Adipocyte (in vitro differentiated cells): ENCODE data around the gene PSMA6.
"Not testable (repeated sequence)": the region's sequence is repeated elsewhere in the genome, so short reads cannot be mapped to it uniquely, and the experiment has no call there.

Experiments
- DNase-seq: peaks from one replicate; pipeline ENCODE4 v3.0.0-alpha.2; 2015; ENCODE audit warnings: low read depth
- H3K27me3 ChIP-seq: replicated peaks from 2 replicates; pipeline ENCODE4 v1.7.0; 2013; ENCODE audit warnings: mild to moderate bottlenecking, low read length, moderate library complexity; ENCODE audit not compliant: control insufficient read depth, insufficient read depth
- H3K36me3 ChIP-seq: 2 replicates; pipeline ENCODE4 v1.7.0; 2013; ENCODE audit warnings: low read length, mild to moderate bottlenecking, moderate library complexity; ENCODE audit not compliant: control insufficient read depth, insufficient read depth, severe bottlenecking
- H3K4me1 ChIP-seq: 2 replicates; pipeline ENCODE4 v1.7.0; 2013; ENCODE audit warnings: mild to moderate bottlenecking, low read length, moderate library complexity; ENCODE audit not compliant: control insufficient read depth, insufficient read depth
- H3K4me3 ChIP-seq: 2 replicates; pipeline ENCODE4 v1.7.0; 2013; ENCODE audit warnings: mild to moderate bottlenecking, low read length, moderate library complexity
- H3K9ac ChIP-seq: 2 replicates; pipeline ENCODE4 v1.7.0; 2013; ENCODE audit warnings: mild to moderate bottlenecking, low read length, moderate library complexity
- H3K9me3 ChIP-seq: 2 replicates; pipeline ENCODE4 v1.7.0; 2013; ENCODE audit warnings: mild to moderate bottlenecking, low read length, moderate library complexity; ENCODE audit not compliant: control insufficient read depth

Gene PSMA6

DNA sequence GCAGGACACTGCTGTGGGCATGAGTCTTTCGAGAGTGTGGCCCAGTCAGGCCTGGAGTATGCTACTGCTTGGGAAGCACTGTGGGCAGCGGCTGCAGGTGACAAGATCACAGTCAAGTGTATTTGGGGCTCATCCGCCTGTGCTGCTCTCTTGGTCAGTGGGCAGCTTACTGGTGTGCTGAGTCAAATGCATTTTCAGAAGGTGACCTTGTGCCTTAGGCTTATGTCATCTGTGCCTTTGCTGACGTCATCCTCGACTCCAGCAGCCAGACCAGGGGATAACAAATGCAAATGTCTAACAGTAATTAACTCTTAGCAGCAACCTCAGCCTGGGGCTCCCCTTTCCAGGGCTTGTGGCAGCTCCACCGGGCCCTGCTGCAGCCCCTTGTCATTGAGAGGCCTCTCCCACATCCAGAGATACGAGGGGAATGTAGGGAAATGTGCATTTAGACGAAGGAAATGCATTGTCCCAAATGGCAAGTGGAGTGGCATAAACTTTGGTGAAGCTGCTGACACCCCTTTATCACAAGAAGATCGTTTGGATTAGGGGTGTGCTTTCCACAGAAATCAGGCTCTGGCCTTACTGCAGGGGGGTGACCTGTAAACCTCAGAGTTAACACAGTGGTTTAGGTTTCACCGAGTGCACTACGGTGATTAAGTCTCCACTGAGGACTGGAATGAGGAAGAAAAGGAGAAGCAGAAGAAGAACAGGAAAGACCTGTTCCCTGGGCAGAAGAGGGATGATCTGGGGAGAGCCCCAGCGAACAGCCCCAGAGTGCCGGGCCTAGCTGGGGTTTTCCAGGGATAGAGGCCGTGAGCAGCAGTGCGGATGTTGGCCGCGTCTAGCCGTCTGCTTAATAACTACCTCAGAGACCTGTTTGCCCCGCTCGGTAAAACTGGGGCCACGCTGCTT lies 39.7 kb downstream of the PSMA6 start:
- Histone ChIP-seq H3K27me3 (no peaks in the 10 kb centered on the region), H3K4me1 (peaks cover 28% of the 10 kb centered on the region), H3K9ac (no peak overlapping the region), H3K4me3 (no peak overlapping the region), H3K9me3 (no peaks in the 10 kb centered on the region), H3K36me3 (no peaks in the 10 kb centered on the region)
- no peak for DNase-seq

DNA sequence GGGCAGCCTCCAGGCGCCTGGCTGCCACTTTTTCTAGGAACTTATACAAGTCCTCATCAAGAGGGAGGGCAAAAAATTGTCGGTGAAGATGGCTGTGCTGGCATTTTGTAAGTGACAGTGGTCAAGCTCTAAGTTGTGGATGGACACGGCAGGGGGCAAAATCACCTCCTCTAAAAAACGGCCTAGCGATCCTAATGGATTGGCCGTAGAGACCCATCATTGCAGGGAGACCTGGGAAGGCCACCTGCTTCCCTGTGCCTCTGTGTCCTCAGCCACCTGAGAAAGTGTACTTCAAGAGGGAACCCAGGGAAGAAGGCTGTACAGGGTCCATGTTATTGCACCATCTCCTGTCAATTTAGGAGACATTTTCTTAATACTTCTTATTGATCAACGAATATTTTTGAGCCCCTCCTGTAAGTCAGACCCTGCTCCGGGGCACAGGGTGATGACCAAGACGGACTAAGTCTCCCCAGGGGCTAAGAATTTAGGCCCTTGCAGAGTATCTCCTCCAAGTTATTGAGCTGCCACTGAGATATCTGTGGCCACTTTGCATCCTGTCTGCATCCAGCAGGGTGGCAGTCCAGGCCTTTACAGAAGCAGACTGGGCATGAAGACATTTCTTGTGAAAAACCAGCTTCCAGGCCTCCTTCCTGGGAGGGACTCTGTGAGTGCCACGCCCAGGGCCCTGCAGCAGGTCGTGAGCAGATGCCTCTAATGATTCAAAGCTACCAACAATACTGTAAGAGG lies 40.5 kb downstream of the PSMA6 start:
- Histone ChIP-seq H3K4me3 (no peak overlapping the region), H3K9ac (peak overlapping the region; percentile 32), H3K36me3 (no peaks in the 10 kb centered on the region), H3K27me3 (no peaks in the 10 kb centered on the region), H3K4me1 (peaks cover 37% of the 10 kb centered on the region), H3K9me3 (no peaks in the 10 kb centered on the region)
- DNase-seq, result peak; percentile 47

DNA sequence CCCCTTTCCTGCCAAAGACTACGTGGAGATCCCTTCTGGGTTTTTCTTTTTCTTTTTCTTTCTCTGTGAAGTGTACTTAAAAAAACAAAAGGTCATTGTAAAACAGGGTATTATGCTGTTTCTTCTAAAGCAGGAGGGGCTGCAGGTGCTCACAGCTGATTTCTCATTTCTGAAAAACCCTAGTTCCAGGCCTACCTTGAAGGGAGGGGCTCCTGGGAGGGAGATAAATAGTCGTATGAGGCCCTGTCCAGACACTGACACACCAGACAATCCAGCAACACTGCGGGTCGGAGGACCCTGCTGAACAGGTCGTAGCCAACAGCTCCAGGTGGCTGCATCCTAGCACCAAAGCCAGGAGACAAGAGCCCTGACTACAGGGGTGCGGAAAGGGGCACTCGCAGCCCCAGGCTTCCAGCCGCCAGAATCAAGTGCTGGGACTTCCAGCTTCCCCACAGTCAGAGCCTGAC lies 41.1 kb downstream of the PSMA6 start:
- Histone ChIP-seq H3K9ac (peak overlapping the region; percentile 32), H3K4me3 (no peak overlapping the region), H3K36me3 (no peaks in the 10 kb centered on the region), H3K9me3 (no peaks in the 10 kb centered on the region), H3K4me1 (peaks cover 42% of the 10 kb centered on the region), H3K27me3 (no peaks in the 10 kb centered on the region)
- DNase-seq, result no peak

DNA sequence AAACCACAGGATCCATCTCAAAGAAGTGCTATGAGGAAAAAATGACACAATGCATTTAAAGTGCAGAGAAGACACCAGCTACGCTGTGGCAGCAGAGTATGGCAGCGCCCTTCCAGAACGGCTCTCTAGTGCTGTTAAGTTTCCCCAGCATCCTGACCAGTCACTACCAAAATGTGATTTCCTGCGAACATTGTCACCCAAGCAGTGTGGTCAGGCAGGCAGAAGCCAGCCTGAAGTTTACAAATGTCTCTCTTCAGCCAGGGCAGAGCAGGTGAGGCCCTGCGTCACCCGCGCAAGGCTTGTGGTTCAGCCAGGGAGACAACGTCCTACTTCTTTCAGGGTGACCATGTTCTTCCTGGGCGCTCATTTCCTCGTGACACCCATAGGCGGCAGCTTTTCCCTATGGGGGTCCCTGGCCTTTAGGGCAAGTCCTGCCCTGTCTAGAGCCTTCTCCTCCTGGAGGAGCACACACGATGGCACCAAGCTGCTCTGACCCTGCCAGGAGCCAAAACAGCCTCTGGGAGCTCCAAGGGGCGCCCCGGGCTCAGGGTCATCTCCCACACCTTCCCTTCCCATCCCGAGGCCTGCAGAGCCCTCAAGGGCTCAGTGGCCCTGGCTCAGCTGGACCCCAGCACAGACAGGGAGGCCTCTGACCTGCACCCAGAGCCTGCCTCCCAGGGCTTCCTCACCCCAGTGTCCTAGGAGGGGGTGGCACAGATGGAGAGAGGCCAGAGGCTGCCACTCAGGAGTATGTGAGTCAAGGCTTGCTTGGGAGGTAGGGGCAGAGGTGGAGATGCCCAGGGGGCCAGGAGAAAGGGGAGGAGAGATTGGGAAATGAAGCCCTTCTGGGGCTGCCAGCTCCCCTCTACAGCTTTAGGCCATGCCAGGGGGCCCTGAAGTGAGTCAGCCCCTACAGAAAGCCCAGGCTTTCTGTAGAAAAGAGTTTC lies 41.9 kb downstream of the PSMA6 start:
- no peaks in the 10 kb centered on the region for H3K36me3 ChIP-seq
- H3K9me3 ChIP-seq, result no peaks in the 10 kb centered on the region
- no peaks in the 10 kb centered on the region for H3K27me3 ChIP-seq
- no peak overlapping the region for H3K9ac ChIP-seq
- DNase-seq, result no peak
- no peak overlapping the region for H3K4me3 ChIP-seq
- H3K4me1 ChIP-seq, result peaks cover 42% of the 10 kb centered on the region

DNA sequence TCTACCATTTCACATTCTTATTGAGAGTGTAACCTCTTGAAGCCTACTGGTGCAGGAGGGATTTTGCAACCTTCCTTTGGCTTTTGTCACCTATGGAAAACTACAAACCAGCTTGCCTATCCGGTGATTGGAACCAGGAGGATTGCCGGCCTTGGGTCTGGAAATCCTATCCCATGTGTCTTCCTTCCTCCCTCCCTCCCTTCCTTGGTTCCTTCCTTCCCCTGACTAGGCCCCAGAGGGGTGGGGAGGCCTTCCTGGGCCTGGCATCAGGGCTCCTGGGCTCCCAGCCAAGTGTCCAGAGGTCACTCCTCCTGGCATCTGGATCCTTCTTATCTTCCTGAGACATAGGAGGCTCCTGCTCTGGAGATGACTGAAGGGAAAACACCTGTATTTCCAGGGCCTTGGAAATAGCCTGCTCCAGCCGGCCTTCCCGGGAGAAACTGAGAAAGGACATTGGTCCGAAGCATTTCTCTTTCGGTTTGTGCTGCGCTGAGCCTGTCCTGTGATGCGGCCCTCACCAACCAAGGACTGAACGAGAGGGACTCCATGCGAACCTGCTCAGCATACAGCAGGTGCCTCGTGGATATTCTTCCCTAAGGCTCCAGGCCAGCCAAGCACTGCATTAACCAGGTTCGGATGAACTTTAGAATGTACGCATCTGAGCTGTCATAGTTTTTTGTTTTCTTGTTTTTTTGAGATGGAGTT lies 43.4 kb downstream of the PSMA6 start:
- no peaks in the 10 kb centered on the region for H3K9me3 ChIP-seq
- peak overlapping the region; percentile 53 for H3K4me3 ChIP-seq
- no peaks in the 10 kb centered on the region for H3K36me3 ChIP-seq
- H3K9ac ChIP-seq, result peak overlapping the region; percentile 78
- H3K27me3 ChIP-seq, result no peaks in the 10 kb centered on the region
- H3K4me1 ChIP-seq, result peaks cover 42% of the 10 kb centered on the region
- DNase-seq, result no peak

DNA sequence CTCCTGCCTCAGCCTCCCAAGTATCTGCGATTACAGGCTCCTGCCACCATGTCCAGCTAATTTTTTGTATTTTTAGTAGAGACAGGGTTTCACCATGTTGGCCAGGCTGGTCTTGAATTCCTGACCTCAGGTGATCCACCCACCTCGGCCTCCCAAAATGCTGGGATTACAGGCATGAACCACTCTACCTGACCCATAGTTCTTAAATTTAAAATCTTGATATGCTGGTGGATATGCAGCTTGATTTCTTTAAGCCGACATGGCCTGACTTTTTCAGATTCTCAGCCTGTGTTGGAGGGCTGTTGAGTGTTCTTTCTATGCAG lies 44.0 kb downstream of the PSMA6 start:
- H3K27me3 ChIP-seq, H3K36me3 ChIP-seq, H3K9me3 ChIP-seq, DNase-seq: not testable (repeated sequence)
- Histone ChIP-seq H3K4me1 (peaks cover 46% of the 10 kb centered on the region), H3K9ac (peak overlapping the region; percentile 78), H3K4me3 (peak overlapping the region; percentile 53)

DNA sequence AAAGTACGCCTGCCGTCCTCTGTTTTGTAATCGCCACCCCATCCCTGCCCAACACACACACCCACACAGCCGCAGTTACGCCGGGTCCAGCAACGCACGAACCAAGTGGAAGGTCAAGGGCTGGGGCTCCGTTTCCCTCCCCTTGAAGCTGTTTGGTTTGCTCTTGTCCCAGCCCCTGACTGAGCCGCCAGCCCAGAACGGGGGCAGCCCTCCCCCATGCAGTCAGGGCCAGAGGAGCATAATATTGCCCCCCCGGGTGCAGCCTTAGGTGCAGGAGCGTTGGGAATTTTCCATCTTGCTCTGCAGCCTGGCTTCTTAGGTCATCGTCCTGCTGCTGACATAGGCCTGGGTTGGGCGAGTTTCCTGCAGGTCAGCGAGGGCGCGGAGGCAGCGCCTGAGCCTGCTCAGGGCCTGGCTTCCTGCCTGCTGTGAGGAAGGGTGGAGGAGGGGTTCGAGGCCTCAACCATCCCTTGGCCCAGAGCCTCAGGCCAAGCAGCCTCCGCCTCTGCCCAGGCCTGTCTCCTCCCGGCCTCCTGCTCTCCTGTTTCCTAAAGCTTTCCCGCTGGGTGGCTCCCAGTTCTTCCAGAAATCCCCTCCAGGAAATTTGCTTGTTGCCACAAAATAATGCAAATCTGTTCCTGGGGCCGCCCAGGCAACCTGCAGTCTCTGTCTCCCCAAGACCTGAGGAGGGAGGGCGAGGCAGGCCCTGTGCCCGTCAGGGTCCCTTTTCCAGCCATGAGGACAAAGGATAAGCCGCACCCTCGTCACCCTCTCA lies 44.5 kb downstream of the PSMA6 start:
- Histone ChIP-seq H3K9me3 (no peaks in the 10 kb centered on the region), H3K4me1 (peaks cover 50% of the 10 kb centered on the region), H3K4me3 (peak overlapping the region; percentile 53), H3K27me3 (no peaks in the 10 kb centered on the region), H3K9ac (peak overlapping the region; percentile 78), H3K36me3 (no peaks in the 10 kb centered on the region)
- no peak for DNase-seq

DNA sequence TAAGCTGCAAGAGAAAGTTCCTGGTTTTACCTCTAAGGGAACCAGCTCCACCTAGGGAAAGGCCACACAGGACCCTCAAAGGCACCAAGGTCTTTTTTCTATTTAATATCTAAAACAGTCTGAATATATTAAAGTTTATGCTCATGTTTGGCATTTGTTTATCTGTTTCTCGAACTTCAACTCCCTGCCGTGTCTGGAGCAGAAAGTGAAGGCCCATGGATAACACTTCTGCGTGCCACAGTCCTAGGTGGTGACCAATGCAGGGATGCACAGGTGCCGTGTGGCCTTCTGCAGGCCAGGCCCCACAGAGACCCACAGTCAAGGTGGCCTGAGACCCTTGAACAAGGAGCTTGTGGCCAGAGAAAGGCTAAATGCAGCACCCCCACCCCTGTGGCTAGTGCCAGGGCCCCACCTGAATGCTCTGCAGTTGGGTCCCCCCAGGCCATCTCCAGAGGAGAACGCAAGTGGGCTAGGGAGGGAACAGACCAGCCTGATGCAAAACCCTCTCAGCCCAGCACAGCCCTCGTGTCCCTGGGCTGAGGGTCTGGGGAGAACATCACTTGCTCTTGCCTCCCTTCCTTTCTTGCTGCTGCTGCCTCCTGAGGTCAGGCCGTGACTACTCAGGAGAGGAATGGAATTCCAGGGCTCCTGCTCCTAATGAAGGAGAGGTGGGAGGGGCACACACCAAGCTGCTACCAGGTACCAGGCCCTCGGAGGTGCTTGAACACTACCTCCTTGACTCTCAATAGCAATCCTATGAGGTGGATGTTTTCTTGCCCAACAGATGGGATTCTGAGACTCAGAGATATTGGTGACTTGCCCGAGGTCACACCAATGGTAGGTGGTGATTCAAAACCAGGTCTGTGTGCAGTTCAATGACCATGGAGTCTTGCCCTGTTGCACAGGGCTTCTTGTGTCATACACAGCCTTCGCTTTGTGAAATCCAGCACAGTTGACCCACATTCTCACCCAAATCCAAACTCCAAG lies 45.4 kb downstream of the PSMA6 start:
- no peaks in the 10 kb centered on the region for H3K9me3 ChIP-seq
- H3K4me3 ChIP-seq, result peak overlapping the region; percentile 17
- H3K27me3 ChIP-seq, result no peaks in the 10 kb centered on the region
- DNase-seq, result no peak
- peak overlapping the region; percentile 78 for H3K9ac ChIP-seq
- peaks cover 59% of the 10 kb centered on the region for H3K4me1 ChIP-seq
- no peaks in the 10 kb centered on the region for H3K36me3 ChIP-seq

DNA sequence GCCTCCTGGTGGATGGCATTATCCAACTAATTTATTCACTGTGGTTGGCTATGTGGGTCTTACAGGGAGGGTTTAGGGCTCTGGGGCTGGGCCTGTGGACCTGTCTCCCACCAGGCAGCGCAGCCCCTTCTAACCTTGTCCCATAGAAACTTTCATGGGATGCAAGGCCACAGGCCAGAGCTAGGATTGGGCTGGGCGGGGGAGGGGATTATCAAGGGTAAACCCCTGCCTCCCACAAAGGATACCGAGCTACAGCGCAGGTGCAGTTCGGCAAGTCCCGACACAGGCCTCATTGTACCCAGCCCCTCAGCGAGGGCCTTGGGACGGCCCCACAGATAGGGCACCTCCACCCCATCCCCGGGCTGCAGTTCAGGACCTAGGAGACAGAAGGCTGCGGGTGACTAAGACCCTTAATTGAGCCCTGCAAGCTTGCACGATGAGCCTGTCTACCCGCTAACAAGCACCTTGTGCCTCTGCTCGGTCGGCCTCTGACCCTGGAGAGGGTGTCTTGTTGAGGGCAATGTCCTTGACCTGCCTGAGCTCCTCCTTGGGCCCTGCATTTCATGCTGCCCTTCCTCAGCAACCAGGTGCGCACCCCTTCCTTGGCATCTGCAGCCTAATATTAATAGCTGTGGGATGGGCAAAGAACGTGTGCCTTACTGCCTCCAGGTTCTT lies 46.7 kb downstream of the PSMA6 start:
- Histone ChIP-seq H3K27me3 (no peaks in the 10 kb centered on the region), H3K4me3 (no peak overlapping the region), H3K36me3 (no peaks in the 10 kb centered on the region), H3K9ac (no peak overlapping the region), H3K9me3 (no peaks in the 10 kb centered on the region), H3K4me1 (peaks cover 55% of the 10 kb centered on the region)
- no peak for DNase-seq
